ENCODE measurements around the gene BPIFB1. TPM values are rescaled to one million over a fixed set of nuclear protein-coding genes. Genes with fewer than 3 reads are reported as not detected.

BPIFB1 gene
- total RNA-seq, 1 donor from 2014 or later, result not detected

DNA sequence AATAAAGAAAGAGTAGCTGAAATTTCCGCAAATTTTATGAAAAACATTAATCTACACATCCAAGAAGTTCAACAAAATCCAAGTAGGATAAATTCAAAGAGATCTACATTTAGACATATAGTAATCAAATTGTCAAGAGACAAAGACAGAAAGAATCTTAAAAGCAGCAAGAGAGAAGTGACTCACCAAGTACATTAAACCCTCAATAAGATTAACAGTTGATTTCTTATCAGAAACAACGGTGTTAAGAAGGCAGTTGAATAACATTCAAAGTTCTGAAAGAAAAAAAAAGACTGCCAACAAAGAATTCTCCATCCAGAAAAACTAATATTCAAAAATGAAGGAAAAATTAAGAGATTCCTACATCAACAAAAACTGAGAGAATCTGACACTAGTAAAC, 28.0 kb upstream of the BPIFB1 start:
- TF ChIP-seq, protein P1, sequence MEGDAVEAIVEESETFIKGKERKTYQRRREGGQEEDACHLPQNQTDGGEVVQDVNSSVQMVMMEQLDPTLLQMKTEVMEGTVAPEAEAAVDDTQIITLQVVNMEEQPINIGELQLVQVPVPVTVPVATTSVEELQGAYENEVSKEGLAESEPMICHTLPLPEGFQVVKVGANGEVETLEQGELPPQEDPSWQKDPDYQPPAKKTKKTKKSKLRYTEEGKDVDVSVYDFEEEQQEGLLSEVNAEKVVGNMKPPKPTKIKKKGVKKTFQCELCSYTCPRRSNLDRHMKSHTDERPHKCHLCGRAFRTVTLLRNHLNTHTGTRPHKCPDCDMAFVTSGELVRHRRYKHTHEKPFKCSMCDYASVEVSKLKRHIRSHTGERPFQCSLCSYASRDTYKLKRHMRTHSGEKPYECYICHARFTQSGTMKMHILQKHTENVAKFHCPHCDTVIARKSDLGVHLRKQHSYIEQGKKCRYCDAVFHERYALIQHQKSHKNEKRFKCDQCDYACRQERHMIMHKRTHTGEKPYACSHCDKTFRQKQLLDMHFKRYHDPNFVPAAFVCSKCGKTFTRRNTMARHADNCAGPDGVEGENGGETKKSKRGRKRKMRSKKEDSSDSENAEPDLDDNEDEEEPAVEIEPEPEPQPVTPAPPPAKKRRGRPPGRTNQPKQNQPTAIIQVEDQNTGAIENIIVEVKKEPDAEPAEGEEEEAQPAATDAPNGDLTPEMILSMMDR (IDR thresholded peaks at IDR 0.05; ENCODE audit: partially characterized antibody, unreplicated experiment), result no peak

DNA sequence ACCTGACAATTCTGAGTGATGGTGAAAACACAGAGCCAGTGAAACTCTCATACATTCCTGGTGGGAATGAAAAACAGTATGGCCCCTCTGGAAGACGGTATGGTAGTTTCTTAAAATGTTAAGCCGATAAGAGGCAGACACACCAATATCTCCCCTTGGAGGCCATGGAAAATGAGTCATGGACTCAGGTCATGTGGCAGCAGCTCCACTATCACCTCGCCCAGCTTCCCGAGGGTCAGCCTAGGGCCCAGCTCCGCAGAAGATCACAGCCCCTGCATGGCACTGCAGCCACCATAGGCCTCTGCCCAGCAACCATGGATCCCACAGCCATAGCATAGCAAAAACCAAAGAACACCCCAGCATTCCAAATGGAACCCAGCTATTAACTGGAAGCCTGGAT, 25.8 kb upstream of the BPIFB1 start:
- TF ChIP-seq, protein P1 (IDR thresholded peaks at IDR 0.05; ENCODE audit: partially characterized antibody, unreplicated experiment), result no peak
- Mint-ChIP-seq H3K36me3 (ENCODE audit: unreplicated experiment) (peaks cover 18% of the 10 kb centered on the region), H3K27me3 (ENCODE audit: unreplicated experiment) (peaks cover 2% of the 10 kb centered on the region), H3K9me3 (ENCODE audit: unreplicated experiment) (no peaks in the 10 kb centered on the region), H3K4me1 (ENCODE audit: low read depth, unreplicated experiment) (peaks cover 13% of the 10 kb centered on the region), H3K4me3 (ENCODE audit: unreplicated experiment) (no peak overlapping the region), H3K27ac (ENCODE audit: unreplicated experiment) (no peak overlapping the region)
- DNase-seq, result no peak

More for the DNA sequence above, 28.0 kb upstream of the BPIFB1 start:
- DNase-seq, result no peak
- Mint-ChIP-seq H3K9me3 (ENCODE audit: unreplicated experiment) (peaks cover 2% of the 10 kb centered on the region), H3K4me1 (ENCODE audit: low read depth, unreplicated experiment) (peaks cover 25% of the 10 kb centered on the region), H3K36me3 (ENCODE audit: unreplicated experiment) (peaks cover 14% of the 10 kb centered on the region), H3K4me3 (ENCODE audit: unreplicated experiment) (no peak overlapping the region), H3K27ac (ENCODE audit: unreplicated experiment) (no peak overlapping the region), H3K27me3 (ENCODE audit: unreplicated experiment) (peaks cover 7% of the 10 kb centered on the region)

DNA sequence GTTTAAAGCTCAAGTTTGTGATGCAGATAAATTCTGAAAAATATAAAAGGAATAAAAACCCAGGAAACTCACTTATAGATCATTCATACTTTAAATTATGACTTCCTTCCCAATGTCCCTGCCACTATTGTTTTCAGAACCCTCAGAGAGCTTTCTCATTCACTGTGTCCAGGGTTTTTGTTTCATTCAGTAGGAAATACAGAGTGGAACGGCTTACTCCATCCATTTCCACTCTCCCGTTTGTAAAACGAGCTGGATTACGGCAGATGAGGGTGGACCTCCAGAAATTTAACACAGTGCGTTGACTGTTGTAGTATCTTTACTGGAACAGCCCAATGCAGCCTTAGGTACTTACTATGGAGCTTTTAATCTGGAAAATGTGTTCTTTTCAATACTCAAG, 23.6 kb upstream of the BPIFB1 start:
- Mint-ChIP-seq H3K4me1 (ENCODE audit: low read depth, unreplicated experiment) (peaks cover 13% of the 10 kb centered on the region), H3K27me3 (ENCODE audit: unreplicated experiment) (no peaks in the 10 kb centered on the region), H3K27ac (ENCODE audit: unreplicated experiment) (no peak overlapping the region), H3K4me3 (ENCODE audit: unreplicated experiment) (no peak overlapping the region), H3K36me3 (ENCODE audit: unreplicated experiment) (peaks cover 14% of the 10 kb centered on the region), H3K9me3 (ENCODE audit: unreplicated experiment) (no peaks in the 10 kb centered on the region)
- no peak for DNase-seq
- TF ChIP-seq, protein P1 (IDR thresholded peaks at IDR 0.05; ENCODE audit: partially characterized antibody, unreplicated experiment), result no peak

DNA sequence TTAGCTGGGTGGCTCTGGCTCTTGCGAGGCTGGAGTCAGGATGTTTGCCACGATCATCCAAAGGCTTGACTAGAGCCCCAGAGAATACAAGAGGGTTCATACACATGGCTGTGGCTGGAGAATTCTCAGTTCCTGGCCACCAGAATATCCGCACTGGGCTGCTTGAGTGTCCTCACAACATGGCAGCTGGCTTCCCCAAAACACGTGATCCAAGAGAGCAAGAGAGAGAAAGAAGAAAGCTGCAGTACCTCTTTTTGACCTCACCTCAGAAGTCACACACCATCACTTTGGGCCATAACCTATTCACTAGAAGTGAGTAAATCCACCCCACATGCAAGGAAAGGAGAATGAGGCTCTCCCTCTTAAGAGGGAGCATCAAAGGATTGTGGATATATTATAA, 21.5 kb upstream of the BPIFB1 start:
- no peaks in the 10 kb centered on the region for H3K9me3 Mint-ChIP-seq (ENCODE audit: unreplicated experiment)
- H3K4me1 Mint-ChIP-seq (ENCODE audit: low read depth, unreplicated experiment), result peaks cover 11% of the 10 kb centered on the region
- DNase-seq, result no peak
- TF ChIP-seq, protein P1 (IDR thresholded peaks at IDR 0.05; ENCODE audit: partially characterized antibody, unreplicated experiment), result peak; percentile 23
- peaks cover 4% of the 10 kb centered on the region for H3K36me3 Mint-ChIP-seq (ENCODE audit: unreplicated experiment)
- no peaks in the 10 kb centered on the region for H3K27me3 Mint-ChIP-seq (ENCODE audit: unreplicated experiment)
- H3K27ac Mint-ChIP-seq (ENCODE audit: unreplicated experiment), result no peak overlapping the region
- H3K4me3 Mint-ChIP-seq (ENCODE audit: unreplicated experiment), result no peak overlapping the region

DNA sequence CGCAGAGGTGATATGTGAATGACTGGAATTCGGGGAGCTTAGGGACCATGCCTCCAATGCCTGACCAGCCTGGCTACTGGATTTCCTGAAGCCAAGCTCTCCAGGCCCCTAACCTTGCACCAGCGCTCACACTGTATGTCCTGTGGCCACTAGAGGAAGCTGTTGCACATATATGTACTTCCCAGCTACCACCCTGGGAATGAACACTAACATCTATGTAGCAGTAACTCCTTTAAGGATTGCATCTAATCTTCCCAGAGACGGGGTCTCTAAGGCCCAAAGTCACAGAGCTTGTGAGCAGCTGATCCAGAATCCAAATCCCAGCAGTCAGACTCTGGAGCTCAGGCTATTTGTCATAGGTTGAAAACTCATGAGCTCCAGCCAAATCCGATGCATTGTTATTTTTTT, 20.4 kb upstream of the BPIFB1 start:
- peak; percentile 62 for DNase-seq
- no peaks in the 10 kb centered on the region for H3K27me3 Mint-ChIP-seq (ENCODE audit: unreplicated experiment)
- no peak overlapping the region for H3K27ac Mint-ChIP-seq (ENCODE audit: unreplicated experiment)
- H3K4me3 Mint-ChIP-seq (ENCODE audit: unreplicated experiment), result no peak overlapping the region
- TF ChIP-seq, protein P1 (IDR thresholded peaks at IDR 0.05; ENCODE audit: partially characterized antibody, unreplicated experiment), result peak; percentile 44
- no peaks in the 10 kb centered on the region for H3K9me3 Mint-ChIP-seq (ENCODE audit: unreplicated experiment)
- peaks cover 11% of the 10 kb centered on the region for H3K4me1 Mint-ChIP-seq (ENCODE audit: low read depth, unreplicated experiment)
- peaks cover 4% of the 10 kb centered on the region for H3K36me3 Mint-ChIP-seq (ENCODE audit: unreplicated experiment)

Data from glutamatergic neuron (in vitro differentiated cells).